Activated T-cell treated with anti-CD3 and anti-CD28 coated beads, Interleukin-2, amount 50 U/mL, for 72 hours (primary cell): ENCODE data around the gene BMPR1B. TPM values are rescaled to one million over a fixed set of nuclear protein-coding genes. Genes with fewer than 3 reads are reported as not detected.

Experiments
- ATAC-seq, 2 donors: fragments of 150-1000 bp; cut with Tn5 transposase; replicated peaks in 1 of 2; 2 replicates each; pipeline ENCODE4 v1.10.0; 2021; ENCODE audit warnings: moderate library complexity in 2 of 2, mild to moderate bottlenecking in 1 of 2
- DNase-seq, 2 donors: peaks; one replicate each; pipeline ENCODE4 v3.0.0; 2021 to 2022; ENCODE audit warnings: mixed read lengths in 1 of 2
- H3K27ac Mint-ChIP-seq: one replicate; pipeline ENCODE4 v1.8.0; 2022; ENCODE audit warnings: mild to moderate bottlenecking, moderate library complexity, mixed read lengths
- H3K27me3 Mint-ChIP-seq: one replicate; pipeline ENCODE4 v1.8.0; 2022; ENCODE audit warnings: low read depth, mixed read lengths
- H3K36me3 Mint-ChIP-seq, 2 donors: one replicate each; pipeline ENCODE4 v1.8.0; 2022; ENCODE audit warnings: mixed read lengths in 2 of 2, mild to moderate bottlenecking in 1 of 2; ENCODE audit not compliant: insufficient read depth in 2 of 2
- H3K4me1 Mint-ChIP-seq: one replicate; pipeline ENCODE4 v1.8.0; 2022; ENCODE audit warnings: low read depth, mixed read lengths
- H3K4me3 Mint-ChIP-seq, 2 donors: one replicate each; pipeline ENCODE4 v1.8.0; 2022; ENCODE audit warnings: mild to moderate bottlenecking in 2 of 2, mixed read lengths in 2 of 2, moderate library complexity in 2 of 2
- H3K9me3 Mint-ChIP-seq, 2 donors: one replicate each; pipeline ENCODE4 v1.8.0; 2022; ENCODE audit warnings: mixed read lengths in 2 of 2
- total RNA-seq, 2 donors: library from RNA; stranded (reverse); gene quantifications; one replicate each; pipeline ENCODE4 v1.2.3, GENCODE V29; 2022

Gene BMPR1B
- total RNA-seq, 2 donors from 2014 or later: not detected

DNA sequence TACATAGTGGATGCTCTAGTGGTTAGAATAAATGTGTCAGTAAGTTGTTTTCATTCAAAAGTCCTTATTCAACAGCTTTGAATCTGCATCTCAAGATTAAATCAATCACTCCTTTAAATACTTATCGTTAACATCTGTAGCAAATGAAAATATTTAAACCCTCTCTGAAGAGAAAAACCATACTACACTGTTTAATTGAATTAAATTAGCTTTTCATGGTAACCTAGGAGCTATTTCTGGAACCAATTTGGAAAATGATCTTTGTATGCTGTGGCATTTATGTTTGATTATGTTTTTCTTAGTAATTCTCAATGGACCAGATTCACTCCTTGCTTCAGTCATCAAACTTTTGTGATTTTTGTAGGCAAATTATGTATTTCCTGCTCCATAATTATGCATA, 9.7 kb downstream of the BMPR1B start:
- Mint-ChIP-seq H3K27ac (no peak overlapping the region), H3K27me3 (peaks cover 24% of the 10 kb centered on the region), H3K4me3 (no peak overlapping the region), H3K36me3 (no peaks in the 10 kb centered on the region), H3K9me3 (no peaks in the 10 kb centered on the region), H3K4me1 (no peaks in the 10 kb centered on the region)
- no peak for DNase-seq
- ATAC-seq: no peak

DNA sequence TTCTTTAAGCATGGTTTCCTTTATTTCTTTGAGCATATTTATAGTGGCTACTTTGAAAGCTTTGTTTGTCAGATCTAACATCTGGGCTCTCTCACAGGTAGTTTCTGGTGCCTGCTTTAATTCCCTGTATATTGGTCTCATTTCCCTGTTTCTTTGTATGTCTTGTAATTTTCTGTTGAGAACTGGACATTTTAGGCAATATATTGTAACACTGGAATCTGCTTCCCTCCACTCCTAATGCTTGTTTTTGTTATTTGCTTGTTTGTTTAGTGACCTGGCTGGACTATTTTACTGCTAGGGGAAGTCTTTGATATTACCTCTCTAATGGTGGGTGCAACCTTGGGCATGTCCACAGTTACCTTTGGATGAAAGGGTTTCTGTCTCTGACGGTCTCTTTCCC, 25.0 kb downstream of the BMPR1B start:
- DNase-seq (no peak), ATAC-seq (no peak)
- Mint-ChIP-seq H3K36me3 (peaks cover 0 to 2% of the 10 kb centered on the region in 2 donors), H3K4me3 (no peak overlapping the region), H3K9me3 (peaks cover 0 to 2% of the 10 kb centered on the region in 2 donors), H3K27ac (no peak overlapping the region), H3K27me3 (no peaks in the 10 kb centered on the region), H3K4me1 (no peaks in the 10 kb centered on the region)

DNA sequence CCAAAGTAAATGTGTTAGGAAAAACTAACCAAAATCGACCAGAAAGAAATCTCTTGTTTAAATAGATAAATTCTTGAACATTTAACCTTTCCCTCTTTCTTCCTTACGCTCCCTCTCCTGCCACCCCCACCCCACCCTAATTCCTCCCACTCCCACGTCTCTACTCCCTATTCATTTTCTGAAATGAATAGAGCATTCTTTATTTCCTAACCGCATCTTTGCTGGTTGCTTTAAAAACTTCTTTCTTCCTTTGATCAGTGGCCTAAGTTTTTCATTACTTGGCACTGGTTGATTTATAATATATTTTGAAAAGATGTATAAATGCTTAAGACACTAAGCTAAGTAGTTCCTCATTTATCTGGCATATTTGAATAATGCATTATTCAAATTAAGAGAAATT, 33.9 kb downstream of the BMPR1B start:
- no peak overlapping the region for H3K4me3 Mint-ChIP-seq
- no peak for ATAC-seq
- H3K27me3 Mint-ChIP-seq: no peaks in the 10 kb centered on the region

DNA sequence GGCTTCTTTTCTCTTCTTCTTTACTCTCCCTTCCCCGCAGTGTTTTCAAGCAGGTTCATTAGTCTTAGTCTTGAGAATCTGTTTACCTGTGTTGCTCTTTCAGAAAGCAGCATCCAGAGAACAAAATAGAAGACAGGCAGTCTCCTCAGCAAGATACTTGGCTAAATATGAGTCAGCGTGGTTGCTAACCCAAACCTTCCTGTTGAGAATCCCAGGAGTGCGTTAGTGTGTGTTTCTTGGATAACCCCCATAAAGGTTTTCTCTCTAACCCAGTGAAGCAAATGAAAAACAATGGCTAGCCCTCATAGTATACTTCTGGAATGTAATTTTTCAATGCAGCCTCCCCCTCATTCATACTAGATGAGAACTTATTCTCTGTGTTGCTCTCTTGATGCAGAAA, 41.1 kb downstream of the BMPR1B start:
- H3K9me3 Mint-ChIP-seq: no peaks in the 10 kb centered on the region
- no peak overlapping the region for H3K27ac Mint-ChIP-seq
- H3K4me1 Mint-ChIP-seq: no peaks in the 10 kb centered on the region
- H3K36me3 Mint-ChIP-seq: no peaks in the 10 kb centered on the region
- DNase-seq (no peak), ATAC-seq (no peak)
- no peak overlapping the region for H3K4me3 Mint-ChIP-seq
- no peaks in the 10 kb centered on the region for H3K27me3 Mint-ChIP-seq

More for the DNA sequence above, 33.9 kb downstream of the BMPR1B start:
- no peak for DNase-seq
- H3K27ac Mint-ChIP-seq: no peak overlapping the region
- no peaks in the 10 kb centered on the region for H3K9me3 Mint-ChIP-seq
- H3K4me1 Mint-ChIP-seq: no peaks in the 10 kb centered on the region
- no peaks in the 10 kb centered on the region for H3K36me3 Mint-ChIP-seq

DNA sequence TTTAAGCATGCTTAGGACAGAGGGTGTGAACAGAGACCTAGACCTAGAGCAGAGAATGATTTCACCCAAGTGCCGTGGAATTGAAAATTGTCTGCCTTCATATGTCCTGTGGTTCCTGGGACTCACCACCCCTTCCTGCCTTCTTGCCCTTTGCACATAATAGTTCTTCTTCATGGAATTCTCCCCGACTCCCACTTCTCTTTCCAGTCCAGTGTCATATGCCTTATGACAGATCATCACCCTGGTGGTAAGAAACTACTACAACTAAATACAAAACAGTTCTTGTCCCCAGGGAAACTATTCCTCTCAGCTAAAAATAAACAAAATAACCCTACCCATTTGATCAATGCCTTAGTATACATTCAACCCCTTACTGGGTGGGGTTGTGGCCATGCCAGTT, 43.3 kb downstream of the BMPR1B start:
- Mint-ChIP-seq H3K4me3 (no peak overlapping the region), H3K27ac (no peak overlapping the region), H3K9me3 (no peaks in the 10 kb centered on the region), H3K36me3 (no peaks in the 10 kb centered on the region), H3K4me1 (no peaks in the 10 kb centered on the region), H3K27me3 (no peaks in the 10 kb centered on the region)
- ATAC-seq (no peak), DNase-seq (no peak)

DNA sequence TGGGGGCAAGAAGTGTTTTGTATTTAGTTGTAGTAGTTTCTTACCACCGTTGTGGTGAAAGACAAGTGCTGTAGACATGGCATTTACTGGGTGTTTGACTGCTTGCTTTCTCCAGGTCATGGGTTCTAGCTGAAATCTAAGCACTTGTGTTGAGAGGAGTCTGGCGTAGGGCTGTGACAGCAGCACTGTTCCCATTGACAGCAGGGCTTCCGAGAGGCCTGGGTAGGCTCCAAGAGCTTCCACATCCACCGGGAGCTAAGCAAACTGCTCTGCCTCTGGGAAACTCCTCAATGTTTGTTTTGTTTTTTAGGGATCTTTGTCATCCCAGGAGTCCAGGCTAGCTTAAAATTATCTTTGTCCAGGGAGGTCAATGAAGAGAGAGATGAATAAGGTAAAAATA, 44.3 kb downstream of the BMPR1B start:
- no peaks in the 10 kb centered on the region for H3K27me3 Mint-ChIP-seq
- H3K36me3 Mint-ChIP-seq: no peaks in the 10 kb centered on the region
- no peaks in the 10 kb centered on the region for H3K4me1 Mint-ChIP-seq
- no peak for ATAC-seq
- no peaks in the 10 kb centered on the region for H3K9me3 Mint-ChIP-seq
- H3K27ac Mint-ChIP-seq: no peak overlapping the region
- DNase-seq: no peak
- no peak overlapping the region for H3K4me3 Mint-ChIP-seq

DNA sequence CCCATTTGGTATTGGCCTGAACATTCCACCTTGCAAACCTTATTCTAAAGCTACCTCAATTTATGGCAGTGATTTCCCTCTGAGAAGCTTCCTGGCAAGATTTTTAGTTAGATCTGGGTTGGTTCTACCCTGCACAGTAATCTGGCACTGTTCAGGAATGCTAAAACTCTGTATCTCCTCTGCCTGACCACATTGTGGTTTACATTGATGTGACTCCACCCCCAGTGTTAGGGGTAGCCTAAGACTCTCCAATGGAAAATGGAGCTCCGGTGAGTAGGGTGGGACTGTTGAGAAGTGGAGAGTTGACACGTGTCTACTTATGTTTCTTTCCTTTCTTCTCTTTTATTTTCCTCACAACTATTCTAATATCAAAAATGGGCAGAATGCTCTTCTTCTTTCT, 45.4 kb downstream of the BMPR1B start:
- no peak overlapping the region for H3K4me3 Mint-ChIP-seq
- no peak for ATAC-seq
- H3K27me3 Mint-ChIP-seq: no peaks in the 10 kb centered on the region
- no peak for DNase-seq
- no peaks in the 10 kb centered on the region for H3K4me1 Mint-ChIP-seq
- H3K36me3 Mint-ChIP-seq: no peaks in the 10 kb centered on the region
- H3K9me3 Mint-ChIP-seq: no peaks in the 10 kb centered on the region
- no peak overlapping the region for H3K27ac Mint-ChIP-seq

DNA sequence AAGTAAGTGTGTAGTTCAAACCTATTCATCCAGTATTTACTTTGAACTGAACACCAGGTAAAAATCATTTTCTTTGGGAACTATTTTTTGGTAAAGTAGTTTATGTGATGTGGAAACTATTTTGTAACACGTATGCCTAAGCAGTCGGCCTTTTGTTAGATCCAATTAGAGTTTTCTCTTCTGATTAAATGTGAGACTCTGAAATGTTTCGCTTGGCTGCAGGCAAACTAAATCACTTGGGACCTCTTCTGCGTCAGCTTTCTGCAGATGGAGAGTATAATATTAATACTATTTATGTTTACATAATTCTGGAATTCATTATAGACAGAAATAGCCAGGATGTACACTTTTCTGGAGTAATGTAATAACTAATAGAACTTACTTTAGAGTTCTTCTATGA, 46.9 kb downstream of the BMPR1B start:
- H3K4me3 Mint-ChIP-seq: no peak overlapping the region
- no peaks in the 10 kb centered on the region for H3K4me1 Mint-ChIP-seq
- DNase-seq (no peak), ATAC-seq (no peak)
- no peaks in the 10 kb centered on the region for H3K36me3 Mint-ChIP-seq
- H3K27ac Mint-ChIP-seq: no peak overlapping the region
- no peaks in the 10 kb centered on the region for H3K9me3 Mint-ChIP-seq
- no peaks in the 10 kb centered on the region for H3K27me3 Mint-ChIP-seq

DNA sequence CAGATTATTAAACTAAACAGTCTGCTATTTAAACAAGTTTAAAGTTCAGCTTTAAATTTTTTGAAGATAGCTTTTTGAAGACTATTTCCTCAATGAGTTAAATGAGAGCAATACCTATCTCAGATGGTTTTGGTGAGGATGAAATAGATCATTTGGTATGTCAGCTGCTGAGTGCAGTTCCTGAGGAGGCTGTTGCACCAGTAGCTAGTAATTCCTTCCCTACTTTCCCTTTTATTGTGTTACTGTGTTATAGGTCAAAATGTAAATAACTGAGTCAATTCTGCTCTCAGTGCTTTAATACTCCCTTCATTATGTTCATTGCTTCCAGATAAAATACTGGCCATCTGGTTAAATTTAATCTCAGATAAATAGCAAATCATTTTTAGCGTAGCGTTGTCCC, 48.6 kb downstream of the BMPR1B start:
- Mint-ChIP-seq H3K27me3 (no peaks in the 10 kb centered on the region), H3K4me3 (no peak overlapping the region), H3K36me3 (no peaks in the 10 kb centered on the region), H3K4me1 (no peaks in the 10 kb centered on the region), H3K9me3 (peaks cover 0 to 1% of the 10 kb centered on the region in 2 donors), H3K27ac (no peak overlapping the region)
- ATAC-seq: no peak
- no peak for DNase-seq

DNA sequence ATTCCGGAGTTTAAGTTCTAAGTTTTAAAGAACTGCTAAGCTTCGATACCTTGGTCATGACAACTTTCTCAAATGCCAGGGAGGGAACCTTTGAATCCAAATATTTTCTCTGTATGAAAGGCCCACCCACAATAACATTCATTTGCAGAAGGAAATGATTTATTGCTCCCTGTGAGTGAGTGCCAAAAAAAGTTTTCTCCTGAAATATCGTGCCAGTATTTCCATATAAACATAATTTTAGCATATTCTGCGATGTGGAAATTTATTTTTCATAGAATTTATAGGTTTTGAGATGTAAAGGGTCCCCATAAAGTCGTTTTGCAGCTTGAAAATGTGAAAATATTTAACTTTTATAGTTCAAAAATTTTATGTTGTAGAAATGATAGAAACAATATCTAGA, 53.9 kb downstream of the BMPR1B start:
- Mint-ChIP-seq H3K27me3 (no peaks in the 10 kb centered on the region), H3K9me3 (peaks cover 0 to 1% of the 10 kb centered on the region in 2 donors), H3K4me3 (no peak overlapping the region), H3K27ac (no peak overlapping the region), H3K4me1 (no peaks in the 10 kb centered on the region), H3K36me3 (no peaks in the 10 kb centered on the region)
- ATAC-seq: no peak
- no peak for DNase-seq

DNA sequence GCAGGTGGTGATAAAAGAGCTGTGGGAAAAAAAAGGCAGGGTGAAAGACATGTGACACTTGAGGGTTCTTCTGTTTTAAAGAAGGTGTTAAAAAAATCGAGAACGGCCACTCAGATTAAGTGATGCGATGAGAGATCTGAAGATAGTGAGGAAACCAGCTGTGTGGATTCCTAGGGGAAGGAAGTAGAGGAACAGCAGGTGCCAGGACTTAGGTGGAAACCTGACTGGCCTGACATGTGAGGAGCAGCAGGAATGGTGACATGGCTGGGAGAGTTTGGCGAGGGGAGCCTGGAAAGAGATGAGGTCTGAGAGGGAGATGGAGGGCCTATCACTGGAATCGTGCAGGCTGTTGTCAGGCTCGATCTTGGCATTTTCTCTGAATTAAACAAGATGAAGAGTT, 55.5 kb downstream of the BMPR1B start:
- no peak for DNase-seq
- Mint-ChIP-seq H3K4me3 (no peak overlapping the region), H3K36me3 (no peaks in the 10 kb centered on the region), H3K4me1 (no peaks in the 10 kb centered on the region), H3K27ac (no peak overlapping the region), H3K9me3 (peaks cover 0 to 1% of the 10 kb centered on the region in 2 donors), H3K27me3 (no peaks in the 10 kb centered on the region)
- ATAC-seq: no peak

DNA sequence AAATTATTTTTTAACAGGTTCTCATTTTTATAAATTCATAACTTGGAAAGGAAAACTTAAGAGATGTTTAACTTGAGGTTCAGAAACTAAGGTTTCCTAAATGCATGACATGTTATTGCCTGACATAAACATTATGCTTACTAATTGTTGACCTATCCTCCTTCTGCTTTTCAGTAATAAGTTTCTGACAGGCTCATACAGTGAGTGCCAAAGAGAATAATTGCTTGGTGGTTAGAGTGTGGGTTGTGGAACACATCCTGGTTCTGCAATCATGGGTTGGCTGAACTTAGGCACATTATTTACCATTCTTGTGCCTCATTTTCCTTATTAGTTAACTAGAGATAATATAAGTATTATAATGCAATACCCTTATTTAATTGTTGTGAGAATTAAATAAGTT, 56.5 kb downstream of the BMPR1B start:
- H3K36me3 Mint-ChIP-seq: no peaks in the 10 kb centered on the region
- ATAC-seq (no peak), DNase-seq (no peak)
- H3K27ac Mint-ChIP-seq: no peak overlapping the region
- H3K9me3 Mint-ChIP-seq: peaks cover 0 to 1% of the 10 kb centered on the region in 2 donors
- H3K27me3 Mint-ChIP-seq: no peaks in the 10 kb centered on the region
- no peak overlapping the region for H3K4me3 Mint-ChIP-seq
- H3K4me1 Mint-ChIP-seq: no peaks in the 10 kb centered on the region

DNA sequence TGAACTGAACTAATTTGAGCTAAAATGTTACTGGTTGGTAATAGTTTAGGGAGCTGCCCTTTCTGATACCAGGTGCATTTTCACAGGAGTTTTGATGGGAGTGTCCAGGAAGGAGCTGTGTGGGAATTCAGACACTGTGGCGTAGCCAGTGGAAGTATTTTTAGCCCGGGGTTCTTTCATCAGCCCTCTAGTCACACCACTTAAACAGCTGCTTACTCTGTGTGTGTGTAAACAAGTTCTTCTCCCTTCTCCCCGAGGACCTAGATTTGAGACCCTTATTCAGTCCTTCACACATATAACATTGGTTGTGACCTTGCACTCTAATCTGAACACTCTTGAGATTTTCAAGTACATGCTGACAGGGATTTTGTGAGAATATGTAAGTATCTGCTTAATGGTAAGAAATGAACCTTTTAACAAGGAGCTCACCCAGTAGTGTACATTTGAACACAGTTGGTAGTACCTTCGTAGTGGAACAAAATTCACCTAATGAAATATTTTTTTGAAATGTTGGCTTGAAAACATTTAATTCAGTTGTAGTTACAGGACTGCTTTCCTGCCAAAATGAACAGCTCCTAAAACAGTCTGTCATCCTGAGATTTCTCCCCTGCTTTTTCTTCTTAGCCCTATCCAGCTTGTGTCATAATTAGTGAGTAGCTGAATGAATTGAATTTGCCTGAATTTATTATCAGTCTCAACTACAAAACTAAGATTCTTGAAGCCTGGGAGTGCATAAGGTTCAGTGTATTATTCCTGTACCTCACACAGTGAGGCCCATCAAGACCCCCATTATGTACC, 61.8 kb downstream of the BMPR1B start:
- H3K4me1 Mint-ChIP-seq: no peaks in the 10 kb centered on the region
- no peak overlapping the region for H3K4me3 Mint-ChIP-seq
- ATAC-seq (no peak), DNase-seq (no peak)
- H3K9me3 Mint-ChIP-seq: no peaks in the 10 kb centered on the region
- no peaks in the 10 kb centered on the region for H3K36me3 Mint-ChIP-seq
- no peaks in the 10 kb centered on the region for H3K27me3 Mint-ChIP-seq
- H3K27ac Mint-ChIP-seq: no peak overlapping the region

DNA sequence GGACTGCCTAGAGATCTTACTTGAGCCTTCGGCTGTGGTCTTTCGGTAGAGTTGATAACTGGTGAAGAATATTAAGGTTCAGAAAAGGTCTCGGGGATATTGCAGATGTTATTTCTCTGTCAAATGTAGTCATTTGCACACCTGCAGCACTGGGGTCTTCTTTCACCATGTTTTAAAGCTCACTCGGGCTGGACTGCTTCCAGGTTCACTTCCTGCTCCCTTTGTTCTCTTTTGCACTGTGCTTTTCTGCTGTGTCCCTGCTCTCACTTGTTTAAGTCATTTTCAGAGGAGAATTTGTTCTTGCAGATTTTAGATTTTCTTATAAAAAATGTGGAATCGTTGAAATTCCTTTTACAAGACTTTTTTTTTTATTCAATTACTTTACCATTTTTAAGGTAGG, 68.5 kb downstream of the BMPR1B start:
- no peaks in the 10 kb centered on the region for H3K36me3 Mint-ChIP-seq
- H3K4me3 Mint-ChIP-seq: no peak overlapping the region
- no peak for ATAC-seq
- H3K27me3 Mint-ChIP-seq: no peaks in the 10 kb centered on the region
- H3K9me3 Mint-ChIP-seq: no peaks in the 10 kb centered on the region
- DNase-seq: no peak
- no peaks in the 10 kb centered on the region for H3K4me1 Mint-ChIP-seq
- H3K27ac Mint-ChIP-seq: no peak overlapping the region
